H1 (cell line): Measurements from ENCODE around the gene KIAA0930. TPM values are rescaled to one million over a fixed set of nuclear protein-coding genes. Genes with fewer than 3 reads are reported as not detected.
A peak's percentile ranks its signal among the peaks of the same experiment; 100 is the strongest.

Source experiments
- CTCF ChIA-PET: fragments of 300-600 bp; sonication (Branson Sonifier 250); formaldehyde crosslinking; loops from one replicate; lab custom pipeline; 2021; ENCODE audit not compliant: partially characterized antibody; lab: Charles Lee
- POLR2A ChIA-PET: fragments of 300-600 bp; sonication (Branson Sonifier 250); formaldehyde crosslinking; loops from one replicate; lab custom pipeline; 2021; ENCODE audit warnings: inconsistent platforms; ENCODE audit not compliant: partially characterized antibody; lab: Charles Lee
- DNase-seq, 2 experiments: peaks; one replicate each; pipeline versions ENCODE4 v3.0.0 to v3.0.0-alpha.2; 2010 to 2022; ENCODE audit warnings: low spot score in 2 of 2, low read depth in 1 of 2, mixed read lengths in 1 of 2
- FAIRE-seq: peaks from 2 replicates; lab custom pipeline; 2011; peaks lifted over from hg19 to GRCh38; lab: Jason Lieb, UNC
- H2AFZ ChIP-seq: 2 replicates; pipeline ENCODE4 v1.8.1; 2012; ENCODE audit warnings: low read length, inconsistent platforms
- H2AK5ac ChIP-seq: 2 replicates; pipeline ENCODE4 v1.6.1; 2013; ENCODE audit warnings: low read depth, low read length
- H2BK120ac ChIP-seq: replicated peaks from 2 replicates; pipeline ENCODE3; 2013; ENCODE audit warnings: low read depth, low read length, inconsistent platforms
- H2BK12ac ChIP-seq: 2 replicates; pipeline ENCODE4 v1.6.1; 2013; ENCODE audit warnings: low read depth, low read length
- H2BK15ac ChIP-seq: 2 replicates; pipeline ENCODE4 v1.6.1; 2013; ENCODE audit warnings: low read length
- H2BK20ac ChIP-seq: 2 replicates; pipeline ENCODE4 v1.6.1; 2013; ENCODE audit warnings: low read length
- H2BK5ac ChIP-seq: 2 replicates; pipeline ENCODE4 v1.6.1; 2013; ENCODE audit warnings: low read depth, low read length
- H3K14ac ChIP-seq: 2 replicates; pipeline ENCODE4 v1.6.1; 2013; ENCODE audit warnings: inconsistent platforms; ENCODE audit not compliant: insufficient read length
- H3K18ac ChIP-seq: 2 replicates; pipeline ENCODE4 v1.6.1; 2013; ENCODE audit warnings: low read length; ENCODE audit errors: extremely low read depth
- H3K23ac ChIP-seq: 2 replicates; pipeline ENCODE4 v1.6.1; 2013; ENCODE audit warnings: inconsistent platforms; ENCODE audit not compliant: insufficient read length
- H3K23me2 ChIP-seq: 2 replicates; pipeline ENCODE4 v1.6.1; 2013; ENCODE audit warnings: low read depth, low read length
- H3K27ac ChIP-seq: 2 replicates; pipeline ENCODE4 v1.6.1; 2011; ENCODE audit warnings: low read depth, low read length, inconsistent platforms
- H3K27me3 ChIP-seq, 4 experiments: replicated peaks in 1 of 4; 1 replicate in 1 of 4; 2 replicates in 3 of 4; pipeline versions ENCODE4 v1.6.1 to v1.8.1; 2011 to 2013; ENCODE audit warnings: low read length in 3 of 4, mild to moderate bottlenecking in 3 of 4, inconsistent platforms in 2 of 4, mixed read lengths in 2 of 4, moderate library complexity in 1 of 4; ENCODE audit not compliant: control insufficient read depth in 3 of 4, insufficient read depth in 3 of 4; ENCODE audit errors: extremely low read depth in 1 of 4
- H3K36me3 ChIP-seq, 4 experiments: 2 replicates each; pipeline versions ENCODE4 v1.6.1 to v1.8.1; 2011 to 2013; ENCODE audit warnings: mild to moderate bottlenecking in 4 of 4, low read length in 3 of 4, moderate library complexity in 2 of 4, control low read depth in 1 of 4, inconsistent platforms in 1 of 4; ENCODE audit not compliant: insufficient read depth in 4 of 4, control insufficient read depth in 2 of 4
- H3K4ac ChIP-seq: replicated peaks from 2 replicates; pipeline ENCODE3; 2013; ENCODE audit warnings: low read length, low read depth, mixed read lengths, inconsistent platforms; ENCODE audit not compliant: insufficient read length
- H3K4me1 ChIP-seq, 4 experiments: replicated peaks in 1 of 4; 1 replicate in 1 of 4; 2 replicates in 3 of 4; pipeline versions ENCODE4 v1.6.1 to v1.8.1; 2011 to 2013; ENCODE audit warnings: low read length in 3 of 4, inconsistent platforms in 2 of 4, mixed read lengths in 1 of 4; ENCODE audit not compliant: insufficient read depth in 4 of 4, control insufficient read depth in 3 of 4
- H3K4me2 ChIP-seq, 2 experiments: 2 replicates each; pipeline versions ENCODE4 v1.6.1 to v1.8.1; 2011 to 2013; ENCODE audit warnings: low read depth in 2 of 2, low read length in 2 of 2, control low read depth in 1 of 2, inconsistent platforms in 1 of 2, mild to moderate bottlenecking in 1 of 2; ENCODE audit not compliant: insufficient read depth in 1 of 2
- H3K4me3 ChIP-seq, 4 experiments: fragments of 200-600, 300-600 bp in 1 of 4; sonication (generic), shearing (Covaris generic), sonication (Bioruptor Twin) in 1 of 4; 2 replicates each; pipeline versions ENCODE4 v1.5.1 to v1.8.1; 2011 to 2016; ENCODE audit warnings: low read length in 4 of 4, low read depth in 3 of 4, control low read depth in 2 of 4, inconsistent platforms in 2 of 4, mild to moderate bottlenecking in 2 of 4, mixed read lengths in 1 of 4, moderate library complexity in 1 of 4; ENCODE audit not compliant: insufficient read depth in 2 of 4; ENCODE audit errors: extremely low read depth in 1 of 4
- H3K56ac ChIP-seq: replicated peaks from 2 replicates; pipeline ENCODE3; 2013; ENCODE audit warnings: low read depth, mild to moderate bottlenecking, mixed read lengths, low read length, inconsistent platforms; ENCODE audit not compliant: insufficient read length
- H3K79me1 ChIP-seq: 2 replicates; pipeline ENCODE4 v1.6.1; 2013; ENCODE audit warnings: low read depth, low read length, control low read depth
- H3K79me2 ChIP-seq, 2 experiments: 2 replicates each; pipeline versions ENCODE4 v1.6.1 to v1.8.1; 2012 to 2013; ENCODE audit warnings: low read length in 2 of 2, mild to moderate bottlenecking in 2 of 2, inconsistent platforms in 1 of 2; ENCODE audit not compliant: insufficient read depth in 2 of 2, control insufficient read depth in 1 of 2
- H3K9ac ChIP-seq, 4 experiments: replicated peaks in 1 of 4; 1 replicate in 1 of 4; 2 replicates in 3 of 4; pipeline versions ENCODE4 v1.6.1 to v1.8.1; 2011 to 2013; ENCODE audit warnings: low read depth in 3 of 4, low read length in 3 of 4, control low read depth in 2 of 4, mild to moderate bottlenecking in 2 of 4, moderate library complexity in 2 of 4, inconsistent platforms in 1 of 4; ENCODE audit errors: extremely low read depth in 1 of 4
- H3K9me3 ChIP-seq, 2 experiments: 2 replicates each; pipeline versions ENCODE4 v1.6.1 to v1.8.1; 2012 to 2013; ENCODE audit warnings: mild to moderate bottlenecking in 2 of 2, moderate library complexity in 2 of 2, control low read depth in 1 of 2, inconsistent platforms in 1 of 2, low read depth in 1 of 2, low read length in 1 of 2, mixed read lengths in 1 of 2; ENCODE audit not compliant: insufficient read depth in 2 of 2
- H4K20me1 ChIP-seq, 2 experiments: replicated peaks in 1 of 2; 2 replicates each; pipeline versions ENCODE3 to v1.8.1; 2011 to 2013; ENCODE audit warnings: inconsistent platforms in 2 of 2, low read length in 2 of 2, mild to moderate bottlenecking in 1 of 2; ENCODE audit not compliant: insufficient read depth in 2 of 2, control insufficient read depth in 1 of 2
- H4K5ac ChIP-seq: 2 replicates; pipeline ENCODE4 v1.6.1; 2013; ENCODE audit warnings: low read length, low read depth, mixed read lengths, inconsistent platforms; ENCODE audit not compliant: insufficient read length
- H4K8ac ChIP-seq: 2 replicates; pipeline ENCODE4 v1.8.0; 2013; ENCODE audit warnings: mild to moderate bottlenecking, moderate library complexity, low read length, inconsistent platforms; ENCODE audit not compliant: insufficient read depth; ENCODE audit errors: extremely low read depth
- H4K91ac ChIP-seq: replicated peaks from 2 replicates; pipeline ENCODE3; 2013; ENCODE audit warnings: low read length, mixed read lengths, inconsistent platforms; ENCODE audit not compliant: insufficient read length
- CBX8 ChIP-seq: fragments of 300-800, 300-1000 bp; sonication (generic); IDR thresholded peaks from 2 replicates; pipeline ENCODE4 v1.7.1; 2016; ENCODE audit warnings: low read depth, low read length, borderline replicate concordance
- CEBPB ChIP-seq: IDR thresholded peaks from 2 replicates; pipeline ENCODE4 v1.6.1; 2012; ENCODE audit warnings: low read depth, low read length
- CHD2 ChIP-seq: IDR thresholded peaks from 2 replicates; pipeline ENCODE4 v1.6.1; 2012; ENCODE audit warnings: low read length, improper control_type of control experiment
- CREB1 ChIP-seq: IDR thresholded peaks from 2 replicates; pipeline ENCODE4 v1.6.1; 2012; ENCODE audit warnings: inconsistent platforms
- HDAC6 ChIP-seq: IDR thresholded peaks from one replicate; pipeline ENCODE4 v1.7.1; 2012; ENCODE audit warnings: low read depth, mild to moderate bottlenecking, inconsistent platforms, low read length, moderate library complexity
- NRF1 ChIP-seq: IDR thresholded peaks from 2 replicates; pipeline ENCODE4 v1.6.1; 2011; ENCODE audit warnings: mild to moderate bottlenecking, low read depth, low read length, improper control_type of control experiment
- PHF8 ChIP-seq: fragments of 200-600 bp; sonication (generic); conservative IDR thresholded peaks from 2 replicates; pipeline ENCODE4 v1.7.1; 2012; ENCODE audit warnings: low read depth, mild to moderate bottlenecking, inconsistent platforms, low read length, moderate library complexity
- POLR2A ChIP-seq, 2 experiments: IDR thresholded peaks; 1 replicate in 1 of 2; 2 replicates in 1 of 2; pipeline ENCODE4 v1.6.1; 2011; ENCODE audit warnings: low read depth in 2 of 2, low read length in 2 of 2, mild to moderate bottlenecking in 2 of 2; ENCODE audit errors: control extremely low read depth in 1 of 2
- POLR2AphosphoS5 ChIP-seq: IDR thresholded peaks from 2 replicates; pipeline ENCODE4 v1.6.1; 2011; ENCODE audit warnings: low read depth, low read length
- RFX5 ChIP-seq: IDR thresholded peaks from 2 replicates; pipeline ENCODE4 v1.6.1; 2011; ENCODE audit warnings: low read depth, low read length, improper control_type of control experiment, borderline replicate concordance
- RXRA ChIP-seq: IDR thresholded peaks from 2 replicates; pipeline ENCODE4 v1.6.1; 2011; ENCODE audit warnings: low read depth, mild to moderate bottlenecking, low read length, moderate library complexity; ENCODE audit not compliant: insufficient read depth
- TAF1 ChIP-seq: IDR thresholded peaks from 2 replicates; pipeline ENCODE4 v1.6.1; 2011; ENCODE audit warnings: mild to moderate bottlenecking, low read depth, low read length
- TCF12 ChIP-seq: IDR thresholded peaks from 2 replicates; pipeline ENCODE4 v1.6.1; 2011; ENCODE audit warnings: low read depth, mild to moderate bottlenecking, low read length
- WGBS, 2 experiments: shearing (Covaris generic) in 1 of 2; methylation state at CpG; one replicate each; pipeline versions ENCODE4 v1.1.6 to v1.1.7; 2013 to 2015; ENCODE audit warnings: low lambda C conversion rate in 2 of 2, mixed read lengths in 2 of 2, inconsistent platforms in 1 of 2, low coverage in 1 of 2, missing lambda C conversion rate in 1 of 2; ENCODE audit not compliant: insufficient replicate concordance in 2 of 2, insufficient coverage in 1 of 2, insufficient read length in 1 of 2; ENCODE audit errors: extremely low coverage in 1 of 2, missing lambda C conversion rate in 1 of 2; 5-methylcytosine and 5-hydroxymethylcytosine counted together
- polyA plus RNA-seq, 7 experiments: library from polyadenylated mRNA; depleted of rRNA in 3 of 7; stranded (reverse) in 5 of 7; unstranded in 2 of 7; fragments of >200 nt in 5 of 7; fragments of 200-250 nt in 2 of 7; gene quantifications; 1 replicate in 5 of 7; 2 replicates in 1 of 7; 4 replicates in 1 of 7; pipeline versions ENCODE4 v1.2.1 to v1.2.3, GENCODE V29; 2011 to 2013; ENCODE audit warnings: missing spikeins in 2 of 7, mixed read lengths in 2 of 7
- total RNA-seq: library from RNA; stranded (reverse); fragmentation: NEBNext Ultra II Directional; extraction: Animal tissue kit (Norgen Biotek cat#: 25700); gene quantifications from 2 replicates; pipeline ENCODE4 v1.2.1, GENCODE V29; 2021
- TF ChIP-seq, protein P1 (sequence below): IDR thresholded peaks from 2 replicates; pipeline ENCODE4 v1.6.1; 2012; ENCODE audit warnings: inconsistent platforms
- TF ChIP-seq, protein P2 (sequence below): IDR thresholded peaks from 2 replicates; pipeline ENCODE4 v1.6.1; 2012; ENCODE audit warnings: inconsistent platforms

Gene KIAA0930
- total and polyA plus RNA-seq, 2 of the 8 experiments (the other 6 are each of a cell fraction or from before 2014, with no cell fraction given), result 61.9 to 66.1 TPM

DNA sequence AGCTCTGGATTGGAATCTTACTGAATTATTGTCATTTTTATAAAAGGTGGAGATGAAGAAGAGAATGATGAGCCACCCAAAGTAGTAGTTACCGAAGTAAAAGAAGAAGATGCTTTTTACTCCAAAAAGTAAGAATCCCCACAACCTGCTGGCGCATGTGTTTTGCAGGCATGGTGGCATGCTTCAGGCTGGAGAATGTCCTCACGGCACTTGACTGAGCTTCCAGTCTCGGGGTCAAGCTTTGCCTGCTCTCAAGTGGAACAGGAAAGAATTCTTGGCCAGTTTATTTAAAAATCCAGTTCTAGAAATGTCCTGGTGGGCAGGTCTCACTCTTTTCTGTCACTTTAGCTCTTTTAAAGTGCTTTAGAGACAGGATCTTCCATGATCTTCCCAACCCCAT lies 59.5 kb downstream of the KIAA0930 start:
- Histone ChIP-seq H3K27me3 (no peaks in the 10 kb centered on the region), H3K36me3 (peaks cover 16 to 69% (median 38%) of the 10 kb centered on the region in 4 experiments), H3K4me3 (no peak overlapping the region), H3K56ac (no peak overlapping the region), H2BK120ac (no peak overlapping the region), H4K5ac (no peak overlapping the region), H3K23ac (no peak overlapping the region), H3K4me1 (peaks cover 0 to 3% (median 1%) of the 10 kb centered on the region in 4 experiments; a peak in 3 of 7 replicates), H2BK12ac (no peak overlapping the region), H3K18ac (no peak overlapping the region), H3K9ac (no peak overlapping the region), H3K9me3 (no peaks in the 10 kb centered on the region), H2BK5ac (no peak overlapping the region), H2BK20ac (no peak overlapping the region), H4K20me1 (peaks cover 6 to 12% of the 10 kb centered on the region in 2 experiments), H2AFZ (no peak overlapping the region), H4K8ac (no peak overlapping the region), H2BK15ac (no peak overlapping the region), H3K14ac (no peak overlapping the region), H4K91ac (no peak overlapping the region), H3K27ac (0 out of 2 replicates have a peak overlapping the region, but pooled peaks have one; percentile 11), H3K4me2 (no peak overlapping the region), H3K79me2 (peaks cover 0 to 40% of the 10 kb centered on the region in 2 experiments; a peak in 2 of 4 replicates), H3K79me1 (peaks cover 11% of the 10 kb centered on the region), H2AK5ac (no peak overlapping the region), H3K23me2 (no peaks in the 10 kb centered on the region), H3K4ac (no peak overlapping the region)
- CTCF ChIA-PET, result interaction anchor here (0.7 to 1.3 kb wide), 2 partner anchors 27 to 131 kb away, joined by 4 to 5 read pairs; no protein-coding TSS in a partner anchor
- WGBS, 2 experiments, result 89% methylated on average over 4 of the region's 4 CpGs; no CpG with 5 or more reads in 1 of the 2 experiments
- POLR2A ChIA-PET, result interaction anchor here (0.6 to 2.1 kb wide), 5 partner anchors 11 to 971 kb away, joined by 3 to 8 read pairs (median 3); partner anchors contain the start of gene NUP50
- no peak for DNase-seq
- no peak for FAIRE-seq
- TF ChIP-seq, protein P1, sequence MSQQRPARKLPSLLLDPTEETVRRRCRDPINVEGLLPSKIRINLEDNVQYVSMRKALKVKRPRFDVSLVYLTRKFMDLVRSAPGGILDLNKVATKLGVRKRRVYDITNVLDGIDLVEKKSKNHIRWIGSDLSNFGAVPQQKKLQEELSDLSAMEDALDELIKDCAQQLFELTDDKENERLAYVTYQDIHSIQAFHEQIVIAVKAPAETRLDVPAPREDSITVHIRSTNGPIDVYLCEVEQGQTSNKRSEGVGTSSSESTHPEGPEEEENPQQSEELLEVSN, result no peak
- TF ChIP-seq RXRA, result no peak
- TF ChIP-seq CEBPB, result no peak
- TF ChIP-seq CHD2, result no peak
- no peak for TF ChIP-seq HDAC6
- no peak for TF ChIP-seq PHF8
- no peak for TF ChIP-seq CBX8
- no peak for TF ChIP-seq POLR2A (IDR thresholded peaks at IDR 0.05; ENCODE audit: control extremely low read depth in 1 of 2, low read depth in 2 of 2, low read length in 2 of 2)
- TF ChIP-seq TAF1, result no peak
- TF ChIP-seq POLR2AphosphoS5, result no peak
- no peak for TF ChIP-seq CREB1
- TF ChIP-seq TCF12, result no peak
- TF ChIP-seq, protein P2, sequence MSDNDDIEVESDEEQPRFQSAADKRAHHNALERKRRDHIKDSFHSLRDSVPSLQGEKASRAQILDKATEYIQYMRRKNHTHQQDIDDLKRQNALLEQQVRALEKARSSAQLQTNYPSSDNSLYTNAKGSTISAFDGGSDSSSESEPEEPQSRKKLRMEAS, result no peak
- TF ChIP-seq NRF1, result no peak
- no peak for TF ChIP-seq RFX5
